Breast epithelium (tissue), 3 donors: Measurements from ENCODE around the gene ATP12A.

ENCODE experiments used
- POLR2AphosphoS5 ChIP-seq, 3 donors: sonication (generic); formaldehyde crosslinking; IDR thresholded peaks; one replicate each; pipeline ENCODE4 v1.6.1; 2017; ENCODE audit warnings: antibody characterized with exemption in 3 of 3
- TF ChIP-seq, protein P1 (sequence below), 3 donors: fragments of 450-650 bp; IDR thresholded peaks; one replicate each; pipeline ENCODE4 v1.5.1; 2016 to 2017; ENCODE audit warnings: antibody characterized with exemption in 3 of 3, mild to moderate bottlenecking in 3 of 3, moderate library complexity in 3 of 3

- no peak for TF ChIP-seq POLR2AphosphoS5 (IDR thresholded peaks at IDR 0.05)
- TF ChIP-seq, protein P1, sequence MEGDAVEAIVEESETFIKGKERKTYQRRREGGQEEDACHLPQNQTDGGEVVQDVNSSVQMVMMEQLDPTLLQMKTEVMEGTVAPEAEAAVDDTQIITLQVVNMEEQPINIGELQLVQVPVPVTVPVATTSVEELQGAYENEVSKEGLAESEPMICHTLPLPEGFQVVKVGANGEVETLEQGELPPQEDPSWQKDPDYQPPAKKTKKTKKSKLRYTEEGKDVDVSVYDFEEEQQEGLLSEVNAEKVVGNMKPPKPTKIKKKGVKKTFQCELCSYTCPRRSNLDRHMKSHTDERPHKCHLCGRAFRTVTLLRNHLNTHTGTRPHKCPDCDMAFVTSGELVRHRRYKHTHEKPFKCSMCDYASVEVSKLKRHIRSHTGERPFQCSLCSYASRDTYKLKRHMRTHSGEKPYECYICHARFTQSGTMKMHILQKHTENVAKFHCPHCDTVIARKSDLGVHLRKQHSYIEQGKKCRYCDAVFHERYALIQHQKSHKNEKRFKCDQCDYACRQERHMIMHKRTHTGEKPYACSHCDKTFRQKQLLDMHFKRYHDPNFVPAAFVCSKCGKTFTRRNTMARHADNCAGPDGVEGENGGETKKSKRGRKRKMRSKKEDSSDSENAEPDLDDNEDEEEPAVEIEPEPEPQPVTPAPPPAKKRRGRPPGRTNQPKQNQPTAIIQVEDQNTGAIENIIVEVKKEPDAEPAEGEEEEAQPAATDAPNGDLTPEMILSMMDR (IDR thresholded peaks at IDR 0.05): no peak
Observed at GRCh38 chr13:24662195-24663088, 17.8 kb upstream of the ATP12A start.
